NB4 (cell line): Measurements from ENCODE around the gene CNR2.

Experiments used
- CTCF ChIP-seq: IDR thresholded peaks from one replicate; pipeline ENCODE4 v1.5.1; 2012; ENCODE audit warnings: low read depth, low read length
- MAX ChIP-seq: IDR thresholded peaks from 2 replicates; pipeline ENCODE4 v1.6.1; 2011; ENCODE audit warnings: low read depth, low read length
- MYC ChIP-seq: IDR thresholded peaks from 2 replicates; pipeline ENCODE4 v1.6.1; 2011; ENCODE audit warnings: low read depth, low read length
- POLR2A ChIP-seq: IDR thresholded peaks from 2 replicates; pipeline ENCODE4 v1.6.1; 2011; ENCODE audit warnings: mild to moderate bottlenecking; ENCODE audit not compliant: insufficient read length; ENCODE audit errors: extremely low read depth

DNA sequence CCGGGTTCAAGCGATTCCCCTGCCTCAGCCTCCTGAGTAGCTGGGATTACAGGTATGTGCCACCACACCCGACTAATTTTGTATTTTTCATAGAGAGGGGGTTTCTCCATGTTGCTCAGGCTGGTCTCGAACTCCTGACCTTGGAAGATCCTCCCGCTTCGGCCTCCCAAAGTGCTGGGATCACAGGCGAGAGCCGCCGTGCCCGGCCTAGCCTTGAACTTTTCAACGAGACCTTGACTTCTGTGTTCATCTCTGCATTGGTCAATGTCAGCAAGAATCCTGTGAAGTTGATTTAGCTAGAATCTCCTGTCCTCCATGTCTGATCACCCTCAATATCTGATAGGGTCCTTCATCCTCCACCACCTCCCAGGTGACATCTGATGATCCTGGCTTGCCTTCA is 11.4 kb upstream of the CNR2 start:
- TF ChIP-seq CTCF (no peak), POLR2A (no peak), MYC (no peak), MAX (no peak)
